HG03045 (cell line): Measurements from ENCODE around the gene IRS1.
A peak's percentile ranks its signal among the peaks of the same experiment; 100 is the strongest.

Source experiments
- ATAC-seq: cut with Tn5 transposase; IDR thresholded peaks from one replicate; pipeline ENCODE4 v1.9.1; 2021; ENCODE audit warnings: mild to moderate bottlenecking, moderate library complexity; ENCODE audit not compliant: unreplicated experiment

IRS1 gene

DNA sequence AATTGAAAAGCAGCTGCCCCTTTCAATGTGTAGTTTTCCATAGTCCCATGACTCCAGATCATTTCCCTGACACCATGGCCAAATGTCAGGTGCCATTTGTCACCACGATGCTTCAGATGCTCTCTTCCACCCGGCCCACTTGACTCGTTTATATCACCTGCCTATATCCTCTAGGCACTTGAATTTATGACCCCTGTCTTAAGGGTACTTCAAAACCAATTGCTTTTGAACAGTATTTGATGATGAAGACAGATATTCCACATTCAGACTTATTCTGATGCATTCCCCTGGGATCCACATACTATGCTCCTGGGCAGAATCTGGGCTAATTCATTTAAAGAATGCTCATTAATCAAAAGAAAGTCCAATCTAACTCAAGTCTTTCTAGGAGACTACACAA, 19.3 kb upstream of the IRS1 start:
- ATAC-seq, result no peak

DNA sequence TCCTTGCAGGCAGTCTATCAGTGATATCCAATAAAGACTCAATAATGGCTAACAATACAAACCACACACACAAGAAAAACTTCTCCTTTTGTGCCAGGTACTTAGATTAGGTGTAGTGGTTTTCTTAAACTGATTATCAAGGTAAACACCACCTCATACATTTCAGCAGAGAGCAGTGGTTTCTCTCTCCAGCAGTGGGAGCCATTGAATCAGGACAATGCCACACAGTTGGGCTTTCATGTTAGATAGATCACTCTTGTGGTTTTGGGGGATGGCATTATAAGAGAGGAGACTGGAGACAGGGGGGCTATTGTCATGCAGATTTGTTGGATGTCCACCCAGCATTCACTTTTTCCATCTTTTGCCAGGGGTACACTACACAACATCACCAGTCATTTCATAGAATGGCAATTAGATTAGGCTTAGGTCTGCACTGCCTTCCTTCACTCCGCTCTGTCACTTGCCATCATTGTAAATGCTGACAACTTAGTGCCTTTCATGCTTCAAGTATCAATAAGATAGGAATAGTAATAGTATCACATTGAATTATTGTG, 13.6 kb upstream of the IRS1 start:
- no peak for ATAC-seq

DNA sequence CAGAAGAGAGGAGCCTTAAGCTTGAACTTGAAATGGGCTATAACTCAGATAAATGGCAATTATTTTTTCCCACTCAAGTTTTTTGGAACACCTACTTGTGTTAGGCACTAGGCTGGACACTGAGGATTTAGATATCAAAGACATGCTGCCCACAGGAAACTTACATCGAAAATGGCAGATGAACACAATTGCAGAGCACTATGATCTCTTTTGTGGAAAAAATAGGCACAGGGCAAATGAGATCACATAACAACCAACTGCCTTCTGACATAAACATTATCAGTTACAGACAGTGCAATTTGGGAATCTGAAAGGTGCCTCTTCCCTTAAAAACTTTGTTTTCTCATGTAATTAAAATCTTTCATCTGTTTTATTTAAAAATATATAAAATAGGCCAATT, 3.8 kb upstream of the IRS1 start:
- no peak for ATAC-seq

DNA sequence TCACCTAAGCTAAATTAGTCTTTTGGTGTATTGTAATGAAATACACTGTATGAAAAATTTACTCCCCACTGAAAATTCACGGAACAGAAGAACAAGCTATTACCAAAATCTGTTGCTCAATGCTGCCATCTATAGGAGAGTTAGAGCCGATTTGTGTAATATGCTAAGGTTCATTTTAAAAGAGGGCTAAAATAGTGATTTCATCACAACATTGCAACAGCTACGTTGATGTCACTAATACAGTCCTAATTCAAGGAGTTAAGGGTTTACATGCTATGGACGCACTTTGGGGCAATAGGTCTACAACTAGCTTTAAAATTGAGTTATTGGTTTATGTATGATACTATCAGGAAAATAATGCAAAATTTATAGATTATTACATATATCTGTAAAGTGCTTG, 3.0 kb upstream of the IRS1 start:
- ATAC-seq, result no peak

DNA sequence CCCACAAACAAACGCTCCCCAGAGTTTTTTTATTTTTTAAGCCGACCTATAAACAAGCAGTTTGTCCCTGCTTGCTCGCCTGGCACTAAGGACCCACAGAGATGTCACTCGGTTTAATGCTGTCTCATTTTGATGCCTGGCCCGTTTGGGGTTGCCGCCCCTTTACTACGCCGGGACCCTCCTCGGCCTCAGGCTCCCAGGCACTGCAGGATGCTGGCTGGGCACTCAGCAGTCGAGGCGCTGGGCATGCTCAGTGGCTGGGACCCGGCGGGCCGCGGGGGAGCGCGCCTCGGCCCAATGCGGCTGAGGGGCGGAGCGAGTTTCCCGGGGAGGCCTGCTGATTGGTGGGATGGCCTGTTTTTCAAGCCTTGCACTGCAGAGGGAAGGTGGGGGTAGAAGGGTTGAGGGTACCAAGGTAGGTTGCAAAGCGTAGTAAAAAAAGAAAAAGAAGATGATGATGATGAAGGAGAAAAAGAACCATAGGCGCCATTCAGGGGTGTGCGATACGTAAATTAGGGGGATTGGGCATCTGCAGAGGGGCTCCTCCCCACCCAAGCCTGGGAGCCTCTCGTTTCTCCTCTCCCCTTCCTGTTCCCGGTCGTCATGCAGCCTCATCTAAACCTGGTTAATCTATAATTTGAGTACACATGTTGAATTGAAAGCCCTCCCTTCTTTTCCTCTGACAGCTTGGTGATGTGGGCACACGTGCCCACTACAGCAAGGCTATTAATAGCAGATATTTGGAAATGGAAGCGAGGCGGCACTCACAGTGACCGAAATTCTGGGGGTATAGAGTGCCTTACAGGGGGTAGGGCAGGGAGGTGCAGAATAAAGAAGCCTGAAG, 1.5 kb upstream of the IRS1 start:
- peak; percentile 82 for ATAC-seq

DNA sequence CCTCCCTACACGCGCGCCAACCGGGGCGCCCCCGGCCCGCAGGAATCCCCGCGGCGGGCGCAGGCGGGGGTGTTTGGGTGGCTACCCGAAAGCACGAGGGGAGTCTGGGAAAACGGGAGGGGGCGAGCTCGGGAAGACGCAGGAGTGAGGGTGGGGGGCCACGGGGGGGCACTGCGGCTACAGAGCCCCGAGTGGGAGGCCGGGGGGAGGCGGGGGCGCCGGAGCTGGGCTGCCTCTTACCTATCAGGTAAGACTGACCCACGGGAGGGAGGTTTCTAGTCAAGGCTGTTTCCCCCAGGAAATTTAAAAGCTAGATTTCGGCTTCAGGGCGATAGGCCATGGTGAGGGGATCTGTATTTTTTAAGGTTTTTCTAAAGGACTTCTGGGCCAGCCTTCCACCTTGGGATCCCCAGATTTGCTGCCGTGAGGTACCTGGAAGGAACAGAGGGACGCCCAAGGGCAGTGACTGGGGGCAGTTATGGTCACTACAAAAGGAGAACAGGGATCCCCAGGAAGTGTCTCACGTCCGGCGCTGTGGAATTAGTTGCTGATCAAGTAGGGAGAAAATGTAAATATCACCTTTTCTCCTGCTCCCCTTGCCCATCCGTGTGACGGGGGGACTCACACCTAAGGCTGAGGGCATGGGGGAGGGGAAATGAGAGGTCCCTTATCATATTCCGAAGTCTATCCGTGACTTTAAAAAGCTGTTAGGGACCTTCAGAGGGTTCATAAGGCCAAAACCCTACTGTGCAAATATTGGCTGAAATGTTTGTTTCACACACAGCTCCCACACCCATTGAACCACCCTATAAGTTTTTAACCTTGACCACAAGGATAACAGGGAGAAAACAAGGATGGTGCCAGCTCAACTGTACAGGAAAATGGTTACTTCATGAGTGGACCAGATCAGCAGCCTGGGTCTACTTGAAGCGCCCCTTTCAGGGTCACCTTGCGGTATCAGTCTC, 638 bp upstream of the IRS1 start:
- ATAC-seq, result no peak

DNA sequence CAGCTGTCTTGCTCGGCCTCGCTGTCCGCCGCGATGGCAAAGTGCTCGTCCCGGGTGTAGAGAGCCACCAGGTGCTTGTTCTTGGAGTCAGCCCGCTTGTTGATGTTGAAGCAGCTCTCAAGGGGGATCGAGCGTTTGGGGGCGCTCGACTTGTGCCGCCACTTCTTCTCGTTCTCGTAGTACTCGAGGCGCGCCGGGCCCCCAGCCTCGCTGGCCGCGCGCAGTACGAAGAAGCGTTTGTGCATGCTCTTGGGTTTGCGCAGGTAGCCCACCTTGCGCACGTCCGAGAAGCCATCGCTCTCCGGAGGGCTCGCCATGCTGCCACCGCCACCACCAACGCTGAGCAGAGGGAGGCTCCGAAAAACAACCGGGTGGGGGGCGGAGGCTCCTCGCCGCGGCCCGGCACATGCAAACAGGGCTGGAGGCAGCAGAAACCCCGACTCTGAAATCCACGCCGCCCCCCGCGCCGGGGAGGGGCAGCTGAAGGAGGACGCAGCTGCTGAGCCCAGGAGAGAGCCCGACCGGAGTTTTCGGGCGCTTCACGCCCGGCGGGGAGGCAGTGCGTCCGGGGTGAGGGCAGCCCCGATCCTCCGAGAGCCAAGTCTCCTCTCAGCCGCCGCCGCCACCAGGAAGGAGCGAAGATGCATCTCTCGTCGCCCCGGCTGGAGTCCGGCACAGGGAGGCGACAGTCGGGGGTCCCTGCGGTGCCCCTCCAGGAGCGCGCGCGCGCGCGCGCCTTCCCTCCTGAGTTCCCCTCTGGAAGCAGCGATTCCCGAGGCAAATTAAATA, 1.0 kb downstream of the IRS1 start:
- peak; percentile 22 for ATAC-seq

DNA sequence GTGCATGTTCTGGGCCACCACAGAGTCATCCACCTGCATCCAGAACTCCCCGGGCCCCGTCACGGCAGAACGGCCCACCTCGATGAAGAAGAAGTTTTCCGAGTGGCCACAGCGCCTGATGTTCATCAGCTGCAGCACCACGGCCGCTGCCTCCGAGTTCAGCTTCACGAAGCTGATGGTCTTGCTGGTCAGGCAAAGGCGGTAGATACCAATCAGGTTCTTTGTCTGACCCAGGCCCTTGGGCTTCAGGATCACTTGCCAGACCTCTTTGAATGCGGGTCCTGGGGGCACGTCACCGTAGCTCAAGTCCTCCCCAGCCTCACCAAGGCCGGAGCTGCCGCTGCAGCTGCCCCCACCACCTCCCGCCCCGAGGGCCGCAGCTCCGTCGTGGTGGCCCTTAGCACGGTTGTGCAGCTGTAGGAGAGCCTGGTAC, 1.6 kb downstream of the IRS1 start:
- no peak for ATAC-seq

DNA sequence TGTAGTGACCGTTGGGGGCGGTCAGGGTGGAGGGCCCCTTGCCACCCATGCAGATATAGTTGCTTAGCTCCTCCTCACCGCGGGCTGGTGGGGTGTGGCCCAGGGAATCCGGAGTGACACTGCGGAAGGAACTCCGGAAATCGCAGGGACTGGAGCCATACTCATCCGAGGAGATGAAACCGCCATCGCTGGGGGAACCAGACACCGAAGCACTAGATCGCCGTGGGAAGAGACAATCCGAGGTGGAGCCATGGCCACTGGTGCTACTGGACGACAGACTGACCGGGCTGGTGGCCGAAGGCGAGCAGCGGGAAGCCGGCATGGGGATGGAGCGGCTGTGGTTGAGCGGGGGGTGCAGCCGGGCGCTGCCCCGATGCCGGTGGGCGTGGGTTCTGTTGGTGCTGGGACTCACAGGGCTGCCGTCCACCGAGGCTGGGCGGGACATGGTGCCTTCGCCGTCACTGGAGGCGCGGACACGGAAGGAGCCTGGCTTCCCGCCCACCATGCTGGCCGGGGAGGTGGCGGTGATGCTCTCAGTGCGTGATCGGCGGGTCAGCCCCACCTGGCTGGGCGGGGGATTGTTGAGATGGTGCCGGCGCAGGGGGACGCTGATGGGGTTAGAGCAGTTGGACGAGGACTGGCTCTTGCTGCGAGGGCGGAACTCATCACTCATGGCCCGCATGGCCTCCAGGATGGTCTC, 2.2 kb downstream of the IRS1 start:
- ATAC-seq, result no peak

DNA sequence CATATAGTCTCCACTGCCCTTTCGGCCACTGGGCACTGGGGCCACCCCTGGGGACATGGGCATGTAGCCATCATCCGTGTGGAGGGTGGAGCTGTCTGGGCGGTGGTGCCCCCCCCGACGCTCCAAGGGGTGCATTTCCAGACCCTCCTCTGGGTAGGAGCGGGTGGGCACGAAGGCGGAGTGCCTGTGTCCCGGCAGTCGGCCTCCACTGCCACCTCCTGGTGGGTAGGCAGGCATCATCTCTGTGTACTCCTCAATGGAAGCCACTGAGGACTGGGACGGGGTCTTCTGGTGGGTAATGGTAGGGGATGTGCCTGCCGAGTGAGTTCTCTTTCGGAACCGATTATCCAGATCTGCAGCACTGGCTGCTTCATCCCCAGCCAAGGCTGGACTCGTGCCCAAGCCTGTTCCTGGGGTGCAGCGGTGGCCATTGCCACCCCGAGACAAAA, 2.8 kb downstream of the IRS1 start:
- ATAC-seq, result no peak

DNA sequence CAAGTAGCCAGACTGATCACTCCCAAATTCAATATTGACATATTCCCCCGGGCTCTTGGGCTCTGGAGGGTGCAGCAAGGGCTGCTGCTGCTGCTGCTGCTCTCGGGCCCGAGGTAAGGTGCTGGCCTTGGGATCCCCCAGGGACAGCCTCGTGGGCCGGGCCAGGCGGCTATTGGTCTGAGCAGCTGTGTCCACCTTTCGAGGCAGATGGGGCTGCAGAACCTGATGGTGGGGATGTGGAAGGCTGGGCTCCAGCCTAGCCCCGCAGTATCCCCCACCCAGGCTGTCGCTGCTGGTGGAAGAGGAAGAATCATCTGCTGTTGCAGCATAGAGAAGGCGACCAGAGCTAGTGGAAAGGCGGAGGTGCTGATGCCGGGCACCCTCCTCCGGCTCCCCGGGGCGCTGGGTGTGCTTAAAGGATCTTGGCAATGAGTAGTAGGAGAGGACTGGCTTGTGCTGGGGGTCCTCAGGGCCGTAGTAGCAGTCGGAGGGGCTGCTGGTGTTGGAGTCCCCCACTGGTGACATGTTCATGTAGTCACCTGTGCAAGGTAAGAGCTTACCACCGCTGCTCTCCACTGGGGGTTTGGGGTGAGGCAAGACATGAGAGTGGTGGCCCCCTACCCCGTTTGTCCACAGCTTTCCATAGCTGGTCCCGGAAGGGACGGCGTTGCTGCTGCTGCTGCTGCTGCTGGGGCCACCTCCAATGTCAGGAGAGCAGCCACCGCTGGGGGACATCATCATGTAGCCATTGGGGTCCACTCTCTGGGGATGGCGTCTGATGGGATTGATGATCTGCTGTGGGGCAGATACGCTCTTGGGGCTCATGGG, 3.4 kb downstream of the IRS1 start:
- no peak for ATAC-seq

DNA sequence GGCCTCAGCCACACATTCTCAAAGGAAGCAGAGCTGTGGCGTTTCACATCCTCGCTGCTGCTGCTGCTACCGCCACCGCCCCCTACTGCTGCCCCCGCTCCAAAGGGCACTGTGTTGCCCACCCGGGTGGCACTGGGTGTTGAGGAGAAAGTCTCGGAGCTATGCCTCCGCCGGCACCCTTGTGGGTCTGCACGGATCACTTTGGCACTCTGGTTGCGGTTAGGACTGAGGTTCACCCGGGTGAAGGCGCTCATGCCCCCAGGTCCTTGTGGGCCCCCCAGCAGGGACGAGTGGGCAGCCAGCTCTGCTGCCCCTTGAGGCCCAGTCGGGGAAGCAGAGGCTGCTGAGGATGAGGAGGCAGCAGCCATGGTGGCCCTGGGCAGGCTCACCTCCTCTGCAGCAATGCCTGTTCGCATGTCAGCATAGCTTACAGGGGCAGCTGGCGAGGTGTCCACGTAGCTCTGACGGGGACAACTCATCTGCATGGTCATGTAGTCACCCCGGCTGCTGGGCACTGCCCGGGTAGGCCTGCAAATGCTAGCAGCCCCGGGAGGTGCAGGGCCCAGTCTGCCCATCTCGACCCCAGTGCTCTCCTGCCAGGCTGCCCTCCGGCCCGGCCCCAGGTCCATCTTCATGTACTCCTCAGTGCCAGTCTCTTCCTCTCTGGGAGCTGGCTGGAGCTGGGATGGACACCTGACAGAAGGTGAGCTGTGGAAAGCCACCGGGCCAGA, 4.2 kb downstream of the IRS1 start:
- no peak for ATAC-seq

DNA sequence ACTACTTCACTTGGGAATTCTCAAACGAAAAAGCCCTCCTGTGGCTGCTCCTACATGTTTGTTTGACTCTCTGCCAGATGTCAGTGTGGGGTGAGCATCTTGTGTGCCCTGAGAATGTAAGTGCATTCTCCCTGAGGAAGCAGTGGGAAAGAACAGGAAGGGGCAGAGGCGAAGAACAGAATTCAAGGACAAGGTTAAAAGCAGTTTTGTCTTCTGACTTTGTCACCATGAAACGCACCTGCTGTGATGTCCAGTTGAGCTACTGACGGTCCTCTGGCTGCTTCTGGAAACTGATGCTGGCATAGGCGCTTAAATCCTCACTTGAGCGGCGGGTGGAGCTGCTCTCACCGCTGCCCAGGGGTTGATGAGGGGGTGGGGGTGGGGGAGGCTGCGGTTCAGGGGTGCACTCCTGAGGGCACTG, 4.9 kb downstream of the IRS1 start:
- no peak for ATAC-seq

DNA sequence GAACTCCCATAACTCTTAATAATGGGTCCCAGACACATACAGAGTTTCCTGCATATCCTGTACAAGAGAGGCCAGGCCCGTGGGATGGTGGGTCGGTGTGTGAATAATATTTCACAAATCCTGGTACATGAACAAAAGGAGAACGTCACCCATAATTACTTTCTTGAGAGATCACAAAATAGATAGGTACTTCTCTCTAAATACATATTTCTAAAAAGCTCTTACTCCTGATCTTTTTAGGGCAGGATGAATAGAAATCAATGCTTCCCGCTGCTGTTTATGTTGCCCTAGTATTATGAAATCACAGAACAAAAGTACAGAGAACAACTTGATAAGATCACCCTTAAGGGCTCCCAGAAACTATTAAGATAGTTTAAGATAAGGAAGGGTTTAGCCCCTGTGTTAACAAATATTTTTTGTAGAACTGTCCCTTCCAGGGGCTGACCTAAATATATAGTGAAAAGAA, 5.4 kb downstream of the IRS1 start:
- ATAC-seq, result no peak

DNA sequence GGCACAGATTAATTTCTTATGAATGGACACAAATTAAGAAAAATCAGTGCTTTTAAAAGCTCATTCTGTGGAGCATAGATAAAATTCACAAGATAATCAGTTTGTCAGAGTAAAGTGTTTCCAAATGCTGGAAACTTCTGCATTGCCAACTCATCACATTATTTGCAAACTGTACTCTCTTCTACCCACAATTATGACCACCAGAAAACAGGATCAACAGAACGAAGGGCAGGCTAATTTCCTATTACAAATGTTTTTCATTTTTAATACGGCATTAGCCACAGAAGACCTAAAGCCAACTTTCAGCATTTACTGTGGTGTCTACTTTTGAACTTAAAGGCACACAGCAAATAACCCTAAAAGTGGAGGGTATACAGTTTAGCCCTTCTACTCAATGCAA, 6.0 kb downstream of the IRS1 start:
- no peak for ATAC-seq

DNA sequence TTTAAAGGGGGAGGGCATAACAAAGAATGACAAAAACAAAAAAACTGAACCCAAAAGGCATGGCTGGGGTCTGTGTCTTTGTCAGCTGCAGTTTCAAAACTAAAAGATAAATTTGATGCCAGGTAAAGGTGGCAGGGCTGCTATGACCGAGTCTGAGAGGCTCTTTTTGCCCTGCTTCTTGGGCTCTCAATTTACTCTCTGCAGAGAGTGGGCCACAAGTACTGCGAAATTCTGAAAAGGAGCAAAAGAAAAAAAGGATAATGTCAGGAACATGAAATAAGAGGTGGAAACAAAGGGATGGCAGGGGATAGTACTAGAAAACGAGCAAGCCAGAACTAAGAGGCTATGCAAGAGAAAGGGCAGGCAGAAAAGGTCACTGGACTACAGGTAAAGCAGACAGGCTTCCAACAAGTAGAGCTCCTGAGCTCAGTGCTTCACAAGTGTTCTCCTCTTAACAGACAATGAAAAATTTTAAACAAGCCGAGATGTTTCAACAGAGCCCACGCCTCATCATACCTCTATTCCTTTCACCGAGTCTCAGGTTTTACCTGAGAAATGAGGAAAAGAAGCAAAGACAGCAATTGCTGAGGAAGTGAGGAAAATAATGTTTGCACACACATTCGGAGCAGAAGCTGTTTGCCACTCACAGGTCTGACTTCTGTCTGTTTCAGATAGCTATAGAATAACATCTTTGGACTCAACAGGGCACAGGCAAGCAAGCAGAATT, 7.3 kb downstream of the IRS1 start:
- ATAC-seq, result no peak

DNA sequence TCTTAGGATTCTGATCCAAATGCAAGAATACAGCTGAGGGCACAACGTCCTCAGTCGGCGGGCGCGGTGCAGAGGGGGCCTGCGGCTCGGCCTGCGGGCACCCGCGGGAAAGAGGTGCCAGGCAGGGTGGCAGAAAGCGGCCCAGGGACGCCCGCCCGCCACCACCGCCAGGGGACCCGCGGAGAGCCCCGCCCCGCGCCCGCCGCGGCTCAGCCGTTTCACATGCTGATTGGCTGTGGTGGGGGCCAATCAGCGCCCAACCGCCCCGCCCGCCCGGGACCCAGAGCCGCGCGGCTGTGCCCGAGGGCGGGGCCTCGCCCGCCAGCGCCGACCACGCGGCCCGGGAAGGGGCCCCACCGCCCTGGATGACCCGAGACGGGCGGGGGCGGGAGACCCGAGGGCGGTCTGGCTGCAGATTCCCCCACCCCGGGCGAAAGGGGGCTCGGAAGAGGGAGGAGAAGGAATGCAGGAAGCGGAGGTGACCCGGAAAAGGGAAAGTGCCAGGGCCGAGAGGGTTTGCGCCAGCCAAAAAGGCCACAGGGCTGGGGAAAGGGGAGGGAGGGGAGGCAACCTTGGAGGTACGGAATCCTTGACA, 8.0 kb downstream of the IRS1 start:
- peak; percentile 99 for ATAC-seq
